ENCODE results near the gene STX2. TPM values are rescaled to one million over a fixed set of nuclear protein-coding genes. Genes with fewer than 3 reads are reported as not detected.

The STX2 gene
- total and polyA plus RNA-seq, 2 experiments from 2014 or later: 16.4 to 35.4 TPM

DNA sequence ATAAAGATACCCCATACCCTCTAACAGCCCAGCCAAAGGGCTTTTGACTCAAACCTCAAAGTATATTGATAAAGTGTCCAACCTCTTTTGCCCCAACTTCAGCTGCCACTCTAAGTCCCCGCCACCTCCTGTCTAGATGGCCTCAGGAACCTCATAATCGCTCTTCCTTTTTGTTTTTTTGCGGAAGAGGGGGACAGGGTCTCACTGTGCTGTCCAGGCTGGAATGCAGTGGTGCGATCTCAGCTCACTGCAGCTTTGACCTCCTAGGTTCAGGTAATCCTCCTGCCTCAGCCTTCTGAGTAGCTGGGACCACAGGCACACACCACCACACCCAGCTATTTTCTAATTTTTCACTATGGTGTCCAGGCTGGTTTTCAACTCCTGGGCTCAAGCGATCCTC lies 60.3 kb downstream of the STX2 start:
- Histone ChIP-seq H3K4me2 (no peak overlapping the region), H3K4me3 (no peak overlapping the region), H3K36me3 (ENCODE audit: insufficient read depth) (no peaks in the 10 kb centered on the region), H3K27ac (ENCODE audit: low read depth) (no peak overlapping the region), H3K9me2 (ENCODE audit: insufficient read depth) (no peaks in the 10 kb centered on the region), H3K27me3 (ENCODE audit: insufficient read depth) (0 out of 2 replicates have a peak, but pooled peaks cover 3% of the 10 kb centered on the region), H3K79me2 (replicated peaks; ENCODE audit: insufficient read depth) (no peaks in the 10 kb centered on the region), H3K4me1 (ENCODE audit: insufficient read depth) (peaks cover 27% of the 10 kb centered on the region), H3F3A (replicated peaks; ENCODE audit: low read depth) (0 out of 2 replicates have a peak, but pooled peaks cover 10% of the 10 kb centered on the region), H4K20me1 (replicated peaks; ENCODE audit: insufficient read depth) (no peaks in the 10 kb centered on the region), H2AFZ (no peak overlapping the region)
- TF ChIP-seq, protein P1, sequence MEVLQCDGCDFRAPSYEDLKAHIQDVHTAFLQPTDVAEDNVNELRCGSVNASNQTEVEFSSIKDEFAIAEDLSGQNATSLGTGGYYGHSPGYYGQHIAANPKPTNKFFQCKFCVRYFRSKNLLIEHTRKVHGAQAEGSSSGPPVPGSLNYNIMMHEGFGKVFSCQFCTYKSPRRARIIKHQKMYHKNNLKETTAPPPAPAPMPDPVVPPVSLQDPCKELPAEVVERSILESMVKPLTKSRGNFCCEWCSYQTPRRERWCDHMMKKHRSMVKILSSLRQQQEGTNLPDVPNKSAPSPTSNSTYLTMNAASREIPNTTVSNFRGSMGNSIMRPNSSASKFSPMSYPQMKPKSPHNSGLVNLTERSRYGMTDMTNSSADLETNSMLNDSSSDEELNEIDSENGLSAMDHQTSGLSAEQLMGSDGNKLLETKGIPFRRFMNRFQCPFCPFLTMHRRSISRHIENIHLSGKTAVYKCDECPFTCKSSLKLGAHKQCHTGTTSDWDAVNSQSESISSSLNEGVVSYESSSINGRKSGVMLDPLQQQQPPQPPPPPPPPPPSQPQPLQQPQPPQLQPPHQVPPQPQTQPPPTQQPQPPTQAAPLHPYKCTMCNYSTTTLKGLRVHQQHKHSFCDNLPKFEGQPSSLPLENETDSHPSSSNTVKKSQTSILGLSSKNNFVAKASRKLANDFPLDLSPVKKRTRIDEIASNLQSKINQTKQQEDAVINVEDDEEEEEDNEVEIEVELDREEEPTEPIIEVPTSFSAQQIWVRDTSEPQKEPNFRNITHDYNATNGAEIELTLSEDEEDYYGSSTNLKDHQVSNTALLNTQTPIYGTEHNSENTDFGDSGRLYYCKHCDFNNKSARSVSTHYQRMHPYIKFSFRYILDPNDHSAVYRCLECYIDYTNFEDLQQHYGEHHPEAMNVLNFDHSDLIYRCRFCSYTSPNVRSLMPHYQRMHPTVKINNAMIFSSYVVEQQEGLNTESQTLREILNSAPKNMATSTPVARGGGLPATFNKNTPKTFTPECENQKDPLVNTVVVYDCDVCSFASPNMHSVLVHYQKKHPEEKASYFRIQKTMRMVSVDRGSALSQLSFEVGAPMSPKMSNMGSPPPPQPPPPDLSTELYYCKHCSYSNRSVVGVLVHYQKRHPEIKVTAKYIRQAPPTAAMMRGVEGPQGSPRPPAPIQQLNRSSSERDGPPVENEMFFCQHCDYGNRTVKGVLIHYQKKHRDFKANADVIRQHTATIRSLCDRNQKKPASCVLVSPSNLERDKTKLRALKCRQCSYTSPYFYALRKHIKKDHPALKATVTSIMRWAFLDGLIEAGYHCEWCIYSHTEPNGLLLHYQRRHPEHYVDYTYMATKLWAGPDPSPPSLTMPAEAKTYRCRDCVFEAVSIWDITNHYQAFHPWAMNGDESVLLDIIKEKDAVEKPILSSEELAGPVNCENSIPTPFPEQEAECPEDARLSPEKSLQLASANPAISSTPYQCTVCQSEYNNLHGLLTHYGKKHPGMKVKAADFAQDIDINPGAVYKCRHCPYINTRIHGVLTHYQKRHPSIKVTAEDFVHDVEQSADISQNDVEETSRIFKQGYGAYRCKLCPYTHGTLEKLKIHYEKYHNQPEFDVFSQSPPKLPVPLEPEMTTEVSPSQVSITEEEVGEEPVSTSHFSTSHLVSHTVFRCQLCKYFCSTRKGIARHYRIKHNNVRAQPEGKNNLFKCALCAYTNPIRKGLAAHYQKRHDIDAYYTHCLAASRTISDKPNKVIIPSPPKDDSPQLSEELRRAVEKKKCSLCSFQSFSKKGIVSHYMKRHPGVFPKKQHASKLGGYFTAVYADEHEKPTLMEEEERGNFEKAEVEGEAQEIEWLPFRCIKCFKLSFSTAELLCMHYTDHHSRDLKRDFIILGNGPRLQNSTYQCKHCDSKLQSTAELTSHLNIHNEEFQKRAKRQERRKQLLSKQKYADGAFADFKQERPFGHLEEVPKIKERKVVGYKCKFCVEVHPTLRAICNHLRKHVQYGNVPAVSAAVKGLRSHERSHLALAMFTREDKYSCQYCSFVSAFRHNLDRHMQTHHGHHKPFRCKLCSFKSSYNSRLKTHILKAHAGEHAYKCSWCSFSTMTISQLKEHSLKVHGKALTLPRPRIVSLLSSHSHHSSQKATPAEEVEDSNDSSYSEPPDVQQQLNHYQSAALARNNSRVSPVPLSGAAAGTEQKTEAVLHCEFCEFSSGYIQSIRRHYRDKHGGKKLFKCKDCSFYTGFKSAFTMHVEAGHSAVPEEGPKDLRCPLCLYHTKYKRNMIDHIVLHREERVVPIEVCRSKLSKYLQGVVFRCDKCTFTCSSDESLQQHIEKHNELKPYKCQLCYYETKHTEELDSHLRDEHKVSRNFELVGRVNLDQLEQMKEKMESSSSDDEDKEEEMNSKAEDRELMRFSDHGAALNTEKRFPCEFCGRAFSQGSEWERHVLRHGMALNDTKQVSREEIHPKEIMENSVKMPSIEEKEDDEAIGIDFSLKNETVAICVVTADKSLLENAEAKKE (CRISPR knock-in tag; IDR thresholded peaks at IDR 0.05): no peak
- TF ChIP-seq CREB1 (CRISPR knock-in tag; IDR thresholded peaks at IDR 0.05; ENCODE audit: low read depth): no peak
- no peak for TF ChIP-seq ZNF331 (CRISPR knock-in tag; IDR thresholded peaks at IDR 0.05; ENCODE audit: low read depth)
- no peak for TF ChIP-seq STAT1 (IDR thresholded peaks at IDR 0.05; ENCODE audit: unreplicated experiment)
- TF ChIP-seq, protein P2, sequence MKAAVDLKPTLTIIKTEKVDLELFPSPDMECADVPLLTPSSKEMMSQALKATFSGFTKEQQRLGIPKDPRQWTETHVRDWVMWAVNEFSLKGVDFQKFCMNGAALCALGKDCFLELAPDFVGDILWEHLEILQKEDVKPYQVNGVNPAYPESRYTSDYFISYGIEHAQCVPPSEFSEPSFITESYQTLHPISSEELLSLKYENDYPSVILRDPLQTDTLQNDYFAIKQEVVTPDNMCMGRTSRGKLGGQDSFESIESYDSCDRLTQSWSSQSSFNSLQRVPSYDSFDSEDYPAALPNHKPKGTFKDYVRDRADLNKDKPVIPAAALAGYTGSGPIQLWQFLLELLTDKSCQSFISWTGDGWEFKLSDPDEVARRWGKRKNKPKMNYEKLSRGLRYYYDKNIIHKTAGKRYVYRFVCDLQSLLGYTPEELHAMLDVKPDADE (IDR thresholded peaks at IDR 0.05): no peak
- no peak for TF ChIP-seq ZNF114 (CRISPR knock-in tag; IDR thresholded peaks at IDR 0.05)
- no peak for TF ChIP-seq EZH2 (IDR thresholded peaks at IDR 0.05; ENCODE audit: low read depth, unreplicated experiment)
- no peak for TF ChIP-seq JUNB (IDR thresholded peaks at IDR 0.05; ENCODE audit: unreplicated experiment)
- no peak for TF ChIP-seq EZH2phosphoT487 (IDR thresholded peaks at IDR 0.05; ENCODE audit: unreplicated experiment)
- TF ChIP-seq, protein P3, sequence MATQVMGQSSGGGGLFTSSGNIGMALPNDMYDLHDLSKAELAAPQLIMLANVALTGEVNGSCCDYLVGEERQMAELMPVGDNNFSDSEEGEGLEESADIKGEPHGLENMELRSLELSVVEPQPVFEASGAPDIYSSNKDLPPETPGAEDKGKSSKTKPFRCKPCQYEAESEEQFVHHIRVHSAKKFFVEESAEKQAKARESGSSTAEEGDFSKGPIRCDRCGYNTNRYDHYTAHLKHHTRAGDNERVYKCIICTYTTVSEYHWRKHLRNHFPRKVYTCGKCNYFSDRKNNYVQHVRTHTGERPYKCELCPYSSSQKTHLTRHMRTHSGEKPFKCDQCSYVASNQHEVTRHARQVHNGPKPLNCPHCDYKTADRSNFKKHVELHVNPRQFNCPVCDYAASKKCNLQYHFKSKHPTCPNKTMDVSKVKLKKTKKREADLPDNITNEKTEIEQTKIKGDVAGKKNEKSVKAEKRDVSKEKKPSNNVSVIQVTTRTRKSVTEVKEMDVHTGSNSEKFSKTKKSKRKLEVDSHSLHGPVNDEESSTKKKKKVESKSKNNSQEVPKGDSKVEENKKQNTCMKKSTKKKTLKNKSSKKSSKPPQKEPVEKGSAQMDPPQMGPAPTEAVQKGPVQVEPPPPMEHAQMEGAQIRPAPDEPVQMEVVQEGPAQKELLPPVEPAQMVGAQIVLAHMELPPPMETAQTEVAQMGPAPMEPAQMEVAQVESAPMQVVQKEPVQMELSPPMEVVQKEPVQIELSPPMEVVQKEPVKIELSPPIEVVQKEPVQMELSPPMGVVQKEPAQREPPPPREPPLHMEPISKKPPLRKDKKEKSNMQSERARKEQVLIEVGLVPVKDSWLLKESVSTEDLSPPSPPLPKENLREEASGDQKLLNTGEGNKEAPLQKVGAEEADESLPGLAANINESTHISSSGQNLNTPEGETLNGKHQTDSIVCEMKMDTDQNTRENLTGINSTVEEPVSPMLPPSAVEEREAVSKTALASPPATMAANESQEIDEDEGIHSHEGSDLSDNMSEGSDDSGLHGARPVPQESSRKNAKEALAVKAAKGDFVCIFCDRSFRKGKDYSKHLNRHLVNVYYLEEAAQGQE (IDR thresholded peaks at IDR 0.05; ENCODE audit: unreplicated experiment): no peak
- TF ChIP-seq, protein P4, sequence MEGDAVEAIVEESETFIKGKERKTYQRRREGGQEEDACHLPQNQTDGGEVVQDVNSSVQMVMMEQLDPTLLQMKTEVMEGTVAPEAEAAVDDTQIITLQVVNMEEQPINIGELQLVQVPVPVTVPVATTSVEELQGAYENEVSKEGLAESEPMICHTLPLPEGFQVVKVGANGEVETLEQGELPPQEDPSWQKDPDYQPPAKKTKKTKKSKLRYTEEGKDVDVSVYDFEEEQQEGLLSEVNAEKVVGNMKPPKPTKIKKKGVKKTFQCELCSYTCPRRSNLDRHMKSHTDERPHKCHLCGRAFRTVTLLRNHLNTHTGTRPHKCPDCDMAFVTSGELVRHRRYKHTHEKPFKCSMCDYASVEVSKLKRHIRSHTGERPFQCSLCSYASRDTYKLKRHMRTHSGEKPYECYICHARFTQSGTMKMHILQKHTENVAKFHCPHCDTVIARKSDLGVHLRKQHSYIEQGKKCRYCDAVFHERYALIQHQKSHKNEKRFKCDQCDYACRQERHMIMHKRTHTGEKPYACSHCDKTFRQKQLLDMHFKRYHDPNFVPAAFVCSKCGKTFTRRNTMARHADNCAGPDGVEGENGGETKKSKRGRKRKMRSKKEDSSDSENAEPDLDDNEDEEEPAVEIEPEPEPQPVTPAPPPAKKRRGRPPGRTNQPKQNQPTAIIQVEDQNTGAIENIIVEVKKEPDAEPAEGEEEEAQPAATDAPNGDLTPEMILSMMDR (conservative IDR thresholded peaks at IDR 0.05; ENCODE audit: low read depth in 2 of 2): no peak
- no peak for TF ChIP-seq POLR2AphosphoS5 (IDR thresholded peaks at IDR 0.05; ENCODE audit: low read depth)
- no peak for TF ChIP-seq NANOG (IDR thresholded peaks at IDR 0.05; ENCODE audit: borderline replicate concordance)
- Mint-ChIP-seq H3K4me1 (peaks cover 34% of the 10 kb centered on the region), H3K27ac (no peak overlapping the region), H3K4me3 (no peak overlapping the region), H3K9me3 (no peaks in the 10 kb centered on the region; the same call in none of the 3 replicates), H3K27me3 (ENCODE audit: insufficient read depth, low read depth, poor library complexity) (peaks cover 10% of the 10 kb centered on the region), H3K36me3 (ENCODE audit: low read depth) (peaks cover 9% of the 10 kb centered on the region)
- ATAC-seq (no peak), DNase-seq (ENCODE audit: low spot score) (no peak)

All from GM23338 (cell line).